ENCODE data around the gene RSBN1. TPM values are rescaled to one million over a fixed set of nuclear protein-coding genes. Genes with fewer than 3 reads are reported as not detected.
A peak's percentile ranks its signal among the peaks of the same experiment; 100 is the strongest.

Gene RSBN1
- total and polyA plus RNA-seq, 10 of the 15 experiments (the other 5 are each of a cell fraction or from before 2014, with no cell fraction given), result 2.9 to 26.8 (median 11.5) TPM

DNA sequence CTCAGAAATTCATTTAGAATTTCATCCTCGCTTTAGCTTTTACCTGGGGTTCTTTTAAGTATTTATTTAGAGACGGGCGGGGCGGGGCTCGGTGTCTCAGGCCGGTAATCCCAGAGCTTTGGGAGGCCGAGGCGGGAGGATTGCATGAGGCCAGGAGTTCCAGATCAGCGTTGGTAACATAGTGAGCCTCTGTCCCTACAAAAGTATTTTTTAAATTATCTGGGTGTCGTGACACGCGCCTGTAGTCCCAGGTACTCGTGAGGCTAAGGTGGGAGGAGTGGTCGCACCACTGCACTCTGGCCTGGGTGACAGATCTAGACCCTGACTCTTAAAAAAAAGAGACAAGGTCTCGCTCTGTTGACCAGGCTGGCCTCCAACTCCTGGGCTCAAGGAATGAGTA lies 942 bp upstream of the RSBN1 start:
- Histone ChIP-seq H3K4me1 (ENCODE audit: control insufficient read depth, insufficient read depth, low read length) (no peaks in the 10 kb centered on the region), H3K9me3 (replicated peaks; ENCODE audit: control insufficient read depth, insufficient read depth, low read length) (no peaks in the 10 kb centered on the region; the same call in 2 of the 3 replicates), H3K27ac (ENCODE audit: control insufficient read depth, insufficient read depth) (no peak overlapping the region), H3K9ac (ENCODE audit: control insufficient read depth, insufficient read depth, low read length) (no peak overlapping the region), H3K4me3 (no peak overlapping the region), H3K36me3 (ENCODE audit: control insufficient read depth in 2 of 2, insufficient read depth in 2 of 2, low read length in 1 of 2) (0 out of 4 replicates have a peak, but pooled peaks cover 0 to 3% of the 10 kb centered on the region in 2 experiments), H2AFZ (ENCODE audit: control insufficient read depth, low read depth, low read length) (no peak overlapping the region), H3K27me3 (replicated peaks in 1 of 2; ENCODE audit: control insufficient read depth in 2 of 2, insufficient read depth in 2 of 2, low read length in 1 of 2) (no peaks in the 10 kb centered on the region), H3K4me2 (ENCODE audit: control insufficient read depth, insufficient read depth) (no peak overlapping the region), H4K20me1 (ENCODE audit: control insufficient read depth, insufficient read depth) (no peaks in the 10 kb centered on the region), H3K79me2 (ENCODE audit: control insufficient read depth, insufficient read depth, low read length) (peaks cover 38% of the 10 kb centered on the region)
- no TSS peak for BruUV-seq (replicated peaks)
- intact Hi-C loops (cut with micrococcal nuclease; ENCODE audit: unreplicated experiment), result no loop called here
- ChIA-PET SMC1A (ENCODE audit: uncharacterized antibody, unreplicated experiment) (interaction anchor here (0.6 to 4.9 kb wide), 7 partner anchors 20 to 141 kb away, joined by 3 to 42 read pairs (median 5); partner anchors contain the start of gene PHTF1), POLR2A (interaction anchor here (1.7 to 2.6 kb wide), 4 partner anchors 29 to 116 kb away, joined by 4 to 24 read pairs (median 14); partner anchors contain the start of genes HIPK1 and PHTF1), RAD21 (ENCODE audit: unreplicated experiment) (interaction anchor here (2.8 kb wide), 1 partner anchor 28 kb away, joined by 19 read pairs; no protein-coding TSS in a partner anchor), CTCF (interaction anchor here (1.7 to 2.4 kb wide), 2 partner anchors 10 to 54 kb away, joined by 4 to 7 read pairs; partner anchors contain the start of gene PHTF1)
- TF ChIP-seq HCFC1 (IDR thresholded peaks at IDR 0.05; ENCODE audit: low read length) (no peak), RCOR1 (conservative IDR thresholded peaks at IDR 0.05; ENCODE audit: low read depth, low read length) (no peak), RBBP5 (conservative IDR thresholded peaks at IDR 0.05) (no peak), MLLT1 (IDR thresholded peaks at IDR 0.05) (peak; percentile 58; the same call in 1 of the 2 replicates), IKZF2 (IDR thresholded peaks at IDR 0.05) (no peak)
- in situ Hi-C loops (cut with MboI), result no loop called here
- over 99% methylated on average over 15 of the region's 15 CpGs for WGBS (ENCODE audit: insufficient coverage, insufficient replicate concordance, low lambda C conversion rate, missing lambda C conversion rate)
- no peak for FAIRE-seq
- no peak for DNase-seq (ENCODE audit: low read depth, low spot score)
- no peak for ATAC-seq

All from GM12878 (cell line).